Measurements from ENCODE around the gene FGF10.

DNA sequence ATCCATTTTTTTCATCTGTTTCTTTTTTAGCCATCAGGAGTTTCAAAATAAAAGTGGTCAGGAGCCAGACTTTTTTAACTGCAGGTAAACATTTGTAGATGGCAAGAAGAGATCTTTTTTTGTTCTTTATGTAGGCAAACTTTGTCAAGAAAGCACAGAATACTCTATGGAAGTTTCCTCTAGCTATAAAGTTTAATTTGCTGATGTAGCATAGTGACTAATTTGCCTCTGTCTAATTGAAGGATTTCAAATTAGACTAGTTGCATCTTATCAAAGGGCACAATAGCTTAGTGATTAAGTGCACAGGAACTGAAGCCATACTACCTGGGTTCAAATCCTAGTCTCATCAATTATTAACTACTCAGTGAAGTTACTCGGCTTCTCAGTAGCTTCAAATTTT, 22.0 kb downstream of the FGF10 start:
- TF ChIP-seq, protein P1, sequence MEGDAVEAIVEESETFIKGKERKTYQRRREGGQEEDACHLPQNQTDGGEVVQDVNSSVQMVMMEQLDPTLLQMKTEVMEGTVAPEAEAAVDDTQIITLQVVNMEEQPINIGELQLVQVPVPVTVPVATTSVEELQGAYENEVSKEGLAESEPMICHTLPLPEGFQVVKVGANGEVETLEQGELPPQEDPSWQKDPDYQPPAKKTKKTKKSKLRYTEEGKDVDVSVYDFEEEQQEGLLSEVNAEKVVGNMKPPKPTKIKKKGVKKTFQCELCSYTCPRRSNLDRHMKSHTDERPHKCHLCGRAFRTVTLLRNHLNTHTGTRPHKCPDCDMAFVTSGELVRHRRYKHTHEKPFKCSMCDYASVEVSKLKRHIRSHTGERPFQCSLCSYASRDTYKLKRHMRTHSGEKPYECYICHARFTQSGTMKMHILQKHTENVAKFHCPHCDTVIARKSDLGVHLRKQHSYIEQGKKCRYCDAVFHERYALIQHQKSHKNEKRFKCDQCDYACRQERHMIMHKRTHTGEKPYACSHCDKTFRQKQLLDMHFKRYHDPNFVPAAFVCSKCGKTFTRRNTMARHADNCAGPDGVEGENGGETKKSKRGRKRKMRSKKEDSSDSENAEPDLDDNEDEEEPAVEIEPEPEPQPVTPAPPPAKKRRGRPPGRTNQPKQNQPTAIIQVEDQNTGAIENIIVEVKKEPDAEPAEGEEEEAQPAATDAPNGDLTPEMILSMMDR (IDR thresholded peaks at IDR 0.05): no peak
- TF ChIP-seq POLR2A (IDR thresholded peaks at IDR 0.05): no peak
- TF ChIP-seq POLR2AphosphoS5 (IDR thresholded peaks at IDR 0.05): no peak
- no peak for TF ChIP-seq EP300 (IDR thresholded peaks at IDR 0.05)

Measured in stomach (tissue), 4 donors.